GM12878 (cell line): ENCODE data around the gene RAB44. TPM values are rescaled to one million over a fixed set of nuclear protein-coding genes. Genes with fewer than 3 reads are reported as not detected.

Experiments used
- ATAC-seq: fragments of 200-7000 bp; cut with Tn5 transposase; 3 replicates; pipeline ENCODE4 v1.9.1; 2020; ENCODE audit warnings: mild to moderate bottlenecking, moderate library complexity
- BruUV-seq: library from RNA; stranded (reverse); fragments of 400-500 nt; replicated peaks from 2 replicates; lab custom pipeline; 2021; lab: Mats Ljungman, UMichigan
- CTCF ChIA-PET: fragments of 300-600 bp; sonication (Branson Sonifier 250); formaldehyde crosslinking; extraction: SDS; loops from one replicate; lab custom pipeline; 2021; ENCODE audit warnings: inconsistent platforms; lab: Yijun Ruan, JAX
- POLR2A ChIA-PET: fragments of 350-600 bp; formaldehyde crosslinking; extraction: SDS; loops from one replicate; lab custom pipeline; 2021; ENCODE audit warnings: inconsistent platforms; lab: Charles Lee
- RAD21 ChIA-PET: fragments of 300-600 bp; sonication (Branson Sonifier 250); formaldehyde crosslinking; loops from one replicate; lab custom pipeline; 2023; ENCODE audit warnings: antibody characterized with exemption; ENCODE audit not compliant: unreplicated experiment; lab: Charles Lee
- SMC1A ChIA-PET: fragments of 300-600 bp; sonication (Branson Sonifier 250); formaldehyde crosslinking; loops from one replicate; lab custom pipeline; 2023; ENCODE audit not compliant: unreplicated experiment, uncharacterized antibody; lab: Charles Lee
- DNase-seq: peaks from one replicate; pipeline ENCODE4 v3.0.0-alpha.2; 2011; ENCODE audit warnings: low read depth, low spot score
- FAIRE-seq: peaks from 3 replicates; lab custom pipeline; 2011; peaks lifted over from hg19 to GRCh38; lab: Jason Lieb, UNC
- H2AFZ ChIP-seq: 2 replicates; pipeline ENCODE4 v1.6.0; 2011; ENCODE audit warnings: low read depth, low read length, control low read depth; ENCODE audit not compliant: control insufficient read depth
- H3K27ac ChIP-seq: 2 replicates; pipeline ENCODE4 v1.5.1; 2011; ENCODE audit warnings: control low read depth; ENCODE audit not compliant: control insufficient read depth, insufficient read depth
- H3K27me3 ChIP-seq, 2 experiments: replicated peaks in 1 of 2; 2 replicates each; pipeline versions ENCODE4 v1.6.0 to v1.6.1; 2011; ENCODE audit warnings: low read length in 1 of 2; ENCODE audit not compliant: control insufficient read depth in 2 of 2, insufficient read depth in 2 of 2
- H3K36me3 ChIP-seq, 2 experiments: 2 replicates each; pipeline ENCODE4 v1.5.1; 2011; ENCODE audit warnings: low read length in 1 of 2; ENCODE audit not compliant: control insufficient read depth in 2 of 2, insufficient read depth in 2 of 2
- H3K4me1 ChIP-seq: 2 replicates; pipeline ENCODE4 v1.6.1; 2011; ENCODE audit warnings: mild to moderate bottlenecking, low read length, moderate library complexity, mixed read lengths; ENCODE audit not compliant: control insufficient read depth, insufficient read depth
- H3K4me2 ChIP-seq: 2 replicates; pipeline ENCODE4 v1.6.0; 2011; ENCODE audit warnings: control low read depth; ENCODE audit not compliant: control insufficient read depth, insufficient read depth
- H3K4me3 ChIP-seq: fragments of 200-600 bp; sonication (generic); 2 replicates; pipeline ENCODE4 v1.5.1; 2016
- H3K79me2 ChIP-seq: 2 replicates; pipeline ENCODE4 v1.6.0; 2011; ENCODE audit warnings: low read length; ENCODE audit not compliant: control insufficient read depth, insufficient read depth
- H3K9ac ChIP-seq: 2 replicates; pipeline ENCODE4 v1.8.0; 2011; ENCODE audit warnings: low read length, control low read depth, mixed read lengths; ENCODE audit not compliant: control insufficient read depth, insufficient read depth
- H3K9me3 ChIP-seq: replicated peaks from 3 replicates; pipeline ENCODE4 v1.5.1; 2011; ENCODE audit warnings: mild to moderate bottlenecking, low read length; ENCODE audit not compliant: control insufficient read depth, insufficient read depth
- H4K20me1 ChIP-seq: 2 replicates; pipeline ENCODE4 v1.6.0; 2011; ENCODE audit not compliant: control insufficient read depth, insufficient read depth
- GABPA ChIP-seq: IDR thresholded peaks from 2 replicates; pipeline ENCODE4 v1.6.1; 2014; ENCODE audit warnings: antibody characterized with exemption, low read depth, mild to moderate bottlenecking, inconsistent platforms
- IRF5 ChIP-seq: fragments of 450-650 bp; IDR thresholded peaks from 2 replicates; pipeline ENCODE4 v1.6.1; 2017; ENCODE audit warnings: borderline replicate concordance
- NFYA ChIP-seq: IDR thresholded peaks from 2 replicates; pipeline ENCODE4 v1.6.1; 2011; ENCODE audit warnings: low read depth, mild to moderate bottlenecking, low read length, improper control_type of control experiment, borderline replicate concordance
- POLR2AphosphoS5 ChIP-seq: IDR thresholded peaks from 2 replicates; pipeline ENCODE4 v1.6.1; 2011; ENCODE audit warnings: mild to moderate bottlenecking, low read length, inconsistent platforms
- SREBF1 ChIP-seq: IDR thresholded peaks from 2 replicates; pipeline ENCODE4 v1.6.1; 2012; ENCODE audit warnings: mild to moderate bottlenecking, low read length
- WGBS: methylation state at CpG from one replicate; pipeline ENCODE4 v1.1.6; 2016; ENCODE audit warnings: low lambda C conversion rate; ENCODE audit not compliant: insufficient replicate concordance, insufficient coverage; ENCODE audit errors: missing lambda C conversion rate; 5-methylcytosine and 5-hydroxymethylcytosine counted together
- in situ Hi-C: fragments of 300-500 bp; cut with MboI; formaldehyde crosslinking; loops from 9 replicates; pipeline ENCODE4 v1.14.3; 2018; ENCODE audit warnings: mixed read lengths
- intact Hi-C: fragments of 100-400 bp; cut with micrococcal nuclease; formaldehyde crosslinking; loops from one replicate; pipeline ENCODE4 v1.14.2; 2022; ENCODE audit not compliant: unreplicated experiment
- polyA plus RNA-seq, 11 experiments: library from polyadenylated mRNA; depleted of rRNA in 4 of 11; unstranded in 6 of 11; stranded (reverse) in 5 of 11; fragments of >200 nt; fragmentation: Nextera tagmentation in 4 of 11; fragmentation: Illumina TruSeq in 1 of 11; extraction: Ambion mirVana in 4 of 11; extraction: Trizol in 1 of 11; gene quantifications; 1 replicate in 1 of 11; 2 replicates in 10 of 11; pipeline versions ENCODE4 v1.2.1 to v1.2.3, GENCODE V29; 2011 to 2016; ENCODE audit warnings: inconsistent platforms in 2 of 11, missing spikeins in 2 of 11, low read depth in 1 of 11
- total RNA-seq, 4 experiments: library from RNA; depleted of rRNA in 3 of 4; stranded (reverse); fragments of >200 nt in 3 of 4; fragmentation: Illumina TruSeq in 1 of 4; extraction: Trizol in 1 of 4; gene quantifications; 2 replicates each; pipeline versions ENCODE4 v1.2.1 to v1.2.3, GENCODE V29; 2013 to 2021
- TF ChIP-seq, protein P1 (sequence below): fragments of 450-650 bp; IDR thresholded peaks from 2 replicates; pipeline ENCODE4 v1.6.1; 2016; ENCODE audit warnings: mild to moderate bottlenecking

Gene RAB44
- total and polyA plus RNA-seq, 10 of the 15 experiments (the other 5 are each of a cell fraction or from before 2014, with no cell fraction given), result 0.01 to 0.08 (median 0.05) TPM; not detected in 2

- FAIRE-seq (no peak), ATAC-seq (no peak)
- in situ Hi-C loops, result no loop called here
- CTCF ChIA-PET, result interaction anchor here (0.6 to 8.6 kb wide), 7 partner anchors 10 to 1404 kb away, joined by 3 to 146 read pairs (median 25); partner anchors contain the start of gene CDKN1A
- Histone ChIP-seq H2AFZ (no peak overlapping the region), H3K27me3 (no peaks in the 10 kb centered on the region)
- TF ChIP-seq POLR2AphosphoS5, result no peak
- TF ChIP-seq NFYA, result no peak
- no peak for TF ChIP-seq IRF5
- TF ChIP-seq, protein P1, sequence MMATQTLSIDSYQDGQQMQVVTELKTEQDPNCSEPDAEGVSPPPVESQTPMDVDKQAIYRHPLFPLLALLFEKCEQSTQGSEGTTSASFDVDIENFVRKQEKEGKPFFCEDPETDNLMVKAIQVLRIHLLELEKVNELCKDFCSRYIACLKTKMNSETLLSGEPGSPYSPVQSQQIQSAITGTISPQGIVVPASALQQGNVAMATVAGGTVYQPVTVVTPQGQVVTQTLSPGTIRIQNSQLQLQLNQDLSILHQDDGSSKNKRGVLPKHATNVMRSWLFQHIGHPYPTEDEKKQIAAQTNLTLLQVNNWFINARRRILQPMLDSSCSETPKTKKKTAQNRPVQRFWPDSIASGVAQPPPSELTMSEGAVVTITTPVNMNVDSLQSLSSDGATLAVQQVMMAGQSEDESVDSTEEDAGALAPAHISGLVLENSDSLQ, result no peak
- TF ChIP-seq SREBF1, result no peak
- no peak for TF ChIP-seq GABPA
- TF ChIP-seq, all 136 proteins: peak for 0
- ChIA-PET POLR2A (interaction anchor here (2.1 to 10.4 kb wide), 3 partner anchors 9 to 87 kb away, joined by 9 to 243 read pairs (median 104); partner anchors contain the start of gene CDKN1A), RAD21 (interaction anchor here (1.5 to 8.0 kb wide), 3 partner anchors 10 to 40 kb away, joined by 3 to 195 read pairs (median 6); partner anchors contain the start of gene CDKN1A), SMC1A (interaction anchor here (0.7 to 17.5 kb wide), 5 partner anchors 9 to 86 kb away, joined by 4 to 240 read pairs (median 46); partner anchors contain the start of gene CDKN1A)
- intact Hi-C loops, result no loop called here
- Histone ChIP-seq H3K79me2 (peaks cover 1% of the 10 kb centered on the region; the same call in 1 of the 2 replicates), H3K9ac (no peak overlapping the region), H3K4me3 (no peak overlapping the region), H3K36me3 (no peaks in the 10 kb centered on the region), H4K20me1 (no peaks in the 10 kb centered on the region), H3K4me2 (0 out of 2 replicates have a peak overlapping the region, but pooled peaks have one; percentile 12), H3K9me3 (no peaks in the 10 kb centered on the region), H3K27ac (no peak overlapping the region), H3K4me1 (peaks cover 43% of the 10 kb centered on the region)
- 94% methylated on average over 6 of the region's 6 CpGs for WGBS
- no peak for DNase-seq
- no TSS peak for BruUV-seq
Measured at GRCh38 chr6:36669002-36669401, 28.6 kb upstream of the RAB44 start.
